Liver (tissue), 9 donors: Measurements from ENCODE around the gene RAG2. TPM values are rescaled to one million over a fixed set of nuclear protein-coding genes. Genes with fewer than 3 reads are reported as not detected.

Experiments
- DNase-seq: peaks from one replicate; pipeline ENCODE4 v3.0.0-alpha.2; 2017; ENCODE audit warnings: low spot score
- H3K27ac ChIP-seq, 2 donors: one replicate each; pipeline ENCODE4 v1.7.0; 2013; ENCODE audit warnings: inconsistent platforms in 2 of 2, low read length in 2 of 2, control low read depth in 1 of 2, low read depth in 1 of 2, mild to moderate bottlenecking in 1 of 2
- H3K27me3 ChIP-seq, 4 donors: one replicate each; pipeline versions ENCODE4 v1.6.1 to v1.7.0; 2013; ENCODE audit warnings: low read length in 3 of 4, inconsistent platforms in 1 of 4, mild to moderate bottlenecking in 1 of 4, moderate library complexity in 1 of 4; ENCODE audit not compliant: control insufficient read depth in 4 of 4, insufficient read depth in 4 of 4
- H3K36me3 ChIP-seq, 4 donors: one replicate each; pipeline versions ENCODE4 v1.6.1 to v1.7.0; 2013; ENCODE audit warnings: low read length in 3 of 4, mild to moderate bottlenecking in 3 of 4, low read depth in 1 of 4, moderate library complexity in 1 of 4; ENCODE audit not compliant: control insufficient read depth in 4 of 4, insufficient read depth in 3 of 4
- H3K4me1 ChIP-seq, 4 donors: one replicate each; pipeline versions ENCODE4 v1.6.1 to v1.7.0; 2013; ENCODE audit warnings: low read length in 3 of 4, mild to moderate bottlenecking in 3 of 4, moderate library complexity in 1 of 4; ENCODE audit not compliant: control insufficient read depth in 4 of 4, insufficient read depth in 4 of 4
- H3K4me3 ChIP-seq, 3 donors: one replicate each; pipeline versions ENCODE4 v1.6.1 to v1.7.0; 2013; ENCODE audit warnings: low read length in 3 of 3, control low read depth in 1 of 3, low read depth in 1 of 3, mild to moderate bottlenecking in 1 of 3
- H3K9ac ChIP-seq, 2 donors: one replicate each; pipeline ENCODE4 v1.7.0; 2013; ENCODE audit warnings: low read length in 2 of 2, mild to moderate bottlenecking in 2 of 2, moderate library complexity in 2 of 2, control low read depth in 1 of 2, low read depth in 1 of 2
- H3K9me3 ChIP-seq, 4 donors: one replicate each; pipeline versions ENCODE4 v1.6.1 to v1.7.0; 2013; ENCODE audit warnings: low read length in 3 of 4; ENCODE audit not compliant: control insufficient read depth in 4 of 4
- ATF3 ChIP-seq: IDR thresholded peaks from 2 replicates; pipeline ENCODE4 v1.6.1; 2016; ENCODE audit warnings: antibody characterized with exemption
- EGR1 ChIP-seq, 2 donors: IDR thresholded peaks; 2 replicates each; pipeline ENCODE4 v1.6.1; 2016 to 2018; ENCODE audit warnings: antibody characterized with exemption in 2 of 2, low read depth in 2 of 2
- FOXA1 ChIP-seq: IDR thresholded peaks from 2 replicates; pipeline ENCODE4 v1.6.1; 2016; ENCODE audit warnings: antibody characterized with exemption
- GABPA ChIP-seq, 2 donors: IDR thresholded peaks in 1 of 2; conservative IDR thresholded peaks in 1 of 2; 2 replicates each; pipeline ENCODE4 v1.6.1; 2016; ENCODE audit warnings: antibody characterized with exemption in 2 of 2, mild to moderate bottlenecking in 1 of 2, moderate library complexity in 1 of 2
- HNF4G ChIP-seq: IDR thresholded peaks from 2 replicates; pipeline ENCODE4 v1.6.1; 2016; ENCODE audit warnings: antibody characterized with exemption
- JUND ChIP-seq, 2 donors: IDR thresholded peaks; 2 replicates each; pipeline ENCODE4 v1.6.1; 2016; ENCODE audit warnings: antibody characterized with exemption in 2 of 2
- NR2F2 ChIP-seq: IDR thresholded peaks from 2 replicates; pipeline ENCODE4 v1.6.1; 2016; ENCODE audit warnings: antibody characterized with exemption
- RAD21 ChIP-seq, 2 donors: IDR thresholded peaks; 2 replicates each; pipeline ENCODE4 v1.6.1; 2016; ENCODE audit warnings: antibody characterized with exemption in 2 of 2, mild to moderate bottlenecking in 2 of 2
- RXRA ChIP-seq, 2 donors: IDR thresholded peaks; 2 replicates each; pipeline ENCODE4 v1.6.1; 2017 to 2018; ENCODE audit warnings: antibody characterized with exemption in 2 of 2, mild to moderate bottlenecking in 1 of 2
- TAF1 ChIP-seq: conservative IDR thresholded peaks from 2 replicates; pipeline ENCODE4 v1.6.1; 2016; ENCODE audit warnings: antibody characterized with exemption, mild to moderate bottlenecking
- YY1 ChIP-seq: IDR thresholded peaks from 2 replicates; pipeline ENCODE4 v1.6.1; 2016; ENCODE audit warnings: antibody characterized with exemption, mild to moderate bottlenecking
- WGBS: extraction: QIAGEN DNeasy Blood & Tissue Kit; methylation state at CpG from one replicate; pipeline ENCODE4 v1.1.7; 2013; 5-methylcytosine and 5-hydroxymethylcytosine counted together
- polyA plus RNA-seq, 2 donors: library from polyadenylated mRNA; stranded (reverse) in 1 of 2; unstranded in 1 of 2; fragments of 200-250 nt in 1 of 2; fragments of >200 nt in 1 of 2; fragmentation: Nextera tagmentation in 1 of 2; extraction: Ambion mirVana in 1 of 2; gene quantifications; one replicate each; pipeline versions ENCODE4 v1.2.1 to v1.2.3, GENCODE V29; 2013 to 2015
- total RNA-seq, 2 donors: library from RNA; depleted of rRNA; stranded (reverse); fragments of >200 nt; gene quantifications; one replicate each; pipeline ENCODE4 v1.2.3, GENCODE V29; 2014
- TF ChIP-seq, protein P1 (sequence below): IDR thresholded peaks from 2 replicates; pipeline ENCODE4 v1.6.1; 2016; ENCODE audit warnings: antibody characterized with exemption, mild to moderate bottlenecking
- donor health status: healthy.
- donor health status: healthy.
- donor health status: healthy.
- donor health status: healthy.
- donor health status: healthy.

RAG2 gene
- total and polyA plus RNA-seq, 4 donors, result 2.0 TPM; not detected in 3

- no peak for TF ChIP-seq RXRA (IDR thresholded peaks at IDR 0.05)
- no peak for TF ChIP-seq HNF4G
- TF ChIP-seq FOXA1, result no peak
- no peak for TF ChIP-seq RAD21 (IDR thresholded peaks at IDR 0.05)
- TF ChIP-seq JUND (IDR thresholded peaks at IDR 0.05), result no peak
These were observed 29.4 kb upstream of the RAG2 start (continued) for GRCh38 chr11:36627471-36627870.

DNA sequence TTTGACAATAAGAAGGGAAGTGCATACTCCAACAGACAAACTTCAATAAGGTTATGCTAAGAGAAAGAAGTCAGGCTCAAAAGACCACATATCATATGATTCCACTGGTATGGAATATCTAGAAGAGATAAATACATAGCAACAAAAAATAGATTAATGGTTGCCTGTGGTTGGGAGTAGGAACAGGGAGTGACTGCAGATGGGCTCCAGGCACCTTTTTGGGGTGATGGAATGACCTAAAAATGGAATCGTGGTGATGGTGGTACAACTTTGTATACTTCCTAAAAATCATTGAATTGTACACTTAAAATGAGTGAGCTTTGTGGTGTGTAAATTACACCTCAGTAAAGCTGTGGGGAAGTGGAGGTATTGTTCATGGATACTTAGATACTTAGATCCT is 29.0 kb upstream of the RAG2 start:
- TF ChIP-seq GABPA (IDR thresholded peaks at IDR 0.05 in 1 of 2, conservative IDR thresholded peaks at IDR 0.05 in 1 of 2) (no peak), ATF3 (no peak), HNF4G (no peak), YY1 (no peak), NR2F2 (no peak), EGR1 (IDR thresholded peaks at IDR 0.05; ENCODE audit: low read depth in 2 of 2) (no peak), TAF1 (no peak), RAD21 (IDR thresholded peaks at IDR 0.05) (no peak)
- TF ChIP-seq, protein P1, sequence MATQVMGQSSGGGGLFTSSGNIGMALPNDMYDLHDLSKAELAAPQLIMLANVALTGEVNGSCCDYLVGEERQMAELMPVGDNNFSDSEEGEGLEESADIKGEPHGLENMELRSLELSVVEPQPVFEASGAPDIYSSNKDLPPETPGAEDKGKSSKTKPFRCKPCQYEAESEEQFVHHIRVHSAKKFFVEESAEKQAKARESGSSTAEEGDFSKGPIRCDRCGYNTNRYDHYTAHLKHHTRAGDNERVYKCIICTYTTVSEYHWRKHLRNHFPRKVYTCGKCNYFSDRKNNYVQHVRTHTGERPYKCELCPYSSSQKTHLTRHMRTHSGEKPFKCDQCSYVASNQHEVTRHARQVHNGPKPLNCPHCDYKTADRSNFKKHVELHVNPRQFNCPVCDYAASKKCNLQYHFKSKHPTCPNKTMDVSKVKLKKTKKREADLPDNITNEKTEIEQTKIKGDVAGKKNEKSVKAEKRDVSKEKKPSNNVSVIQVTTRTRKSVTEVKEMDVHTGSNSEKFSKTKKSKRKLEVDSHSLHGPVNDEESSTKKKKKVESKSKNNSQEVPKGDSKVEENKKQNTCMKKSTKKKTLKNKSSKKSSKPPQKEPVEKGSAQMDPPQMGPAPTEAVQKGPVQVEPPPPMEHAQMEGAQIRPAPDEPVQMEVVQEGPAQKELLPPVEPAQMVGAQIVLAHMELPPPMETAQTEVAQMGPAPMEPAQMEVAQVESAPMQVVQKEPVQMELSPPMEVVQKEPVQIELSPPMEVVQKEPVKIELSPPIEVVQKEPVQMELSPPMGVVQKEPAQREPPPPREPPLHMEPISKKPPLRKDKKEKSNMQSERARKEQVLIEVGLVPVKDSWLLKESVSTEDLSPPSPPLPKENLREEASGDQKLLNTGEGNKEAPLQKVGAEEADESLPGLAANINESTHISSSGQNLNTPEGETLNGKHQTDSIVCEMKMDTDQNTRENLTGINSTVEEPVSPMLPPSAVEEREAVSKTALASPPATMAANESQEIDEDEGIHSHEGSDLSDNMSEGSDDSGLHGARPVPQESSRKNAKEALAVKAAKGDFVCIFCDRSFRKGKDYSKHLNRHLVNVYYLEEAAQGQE, result no peak
- DNase-seq, result no peak
- Histone ChIP-seq H3K9me3 (no peaks in the 10 kb centered on the region), H3K27me3 (no peaks in the 10 kb centered on the region), H3K4me1 (no peaks in the 10 kb centered on the region), H3K27ac (no peak overlapping the region), H3K9ac (no peak overlapping the region), H3K36me3 (no peaks in the 10 kb centered on the region), H3K4me3 (no peak overlapping the region)
- 87% methylated on average over 1 of the region's 1 CpG for WGBS

GRCh38 chr11:36623494-36623893 is 25.5 kb upstream of the RAG2 start:
- Histone ChIP-seq H3K36me3 (no peaks in the 10 kb centered on the region), H3K27ac (no peak overlapping the region), H3K4me1 (no peaks in the 10 kb centered on the region), H3K9ac (no peak overlapping the region), H3K27me3 (no peaks in the 10 kb centered on the region), H3K4me3 (no peak overlapping the region), H3K9me3 (no peaks in the 10 kb centered on the region)
- TF ChIP-seq EGR1 (IDR thresholded peaks at IDR 0.05; ENCODE audit: low read depth in 2 of 2) (no peak), RAD21 (IDR thresholded peaks at IDR 0.05) (no peak), TAF1 (no peak)
- TF ChIP-seq, protein P1, result no peak
- DNase-seq, result no peak
- WGBS, result 94% methylated on average over 5 of the region's 5 CpGs
